Measurements from ENCODE around the gene AUTS2.

The AUTS2 gene

GRCh38 chr7:69934144-69934903 is 336.0 kb downstream of the AUTS2 start:
- no peak for DNase-seq (ENCODE audit: low read depth in 2 of 2)

- no peak for DNase-seq (ENCODE audit: low read depth in 2 of 2)
Measured at GRCh38 chr7:69935107-69935506, 336.8 kb downstream of the AUTS2 start.

- DNase-seq (ENCODE audit: low read depth in 2 of 2): no peak
Measured at GRCh38 chr7:69937097-69937496, 338.8 kb downstream of the AUTS2 start.

- DNase-seq (ENCODE audit: low read depth in 2 of 2): no peak
Measured at GRCh38 chr7:69939317-69939716, 341.0 kb downstream of the AUTS2 start.

GRCh38 chr7:69941077-69941651 is 342.9 kb downstream of the AUTS2 start:
- DNase-seq (ENCODE audit: low read depth in 2 of 2): no peak

GRCh38 chr7:69942573-69942972 is 344.3 kb downstream of the AUTS2 start:
- no peak for DNase-seq (ENCODE audit: low read depth in 2 of 2)

GRCh38 chr7:69946901-69947300 is 348.6 kb downstream of the AUTS2 start:
- DNase-seq (ENCODE audit: low read depth in 2 of 2): no peak

- DNase-seq (ENCODE audit: low read depth in 2 of 2): no peak
Measured at GRCh38 chr7:69947998-69948397, 349.7 kb downstream of the AUTS2 start.

GRCh38 chr7:69949122-69949521 is 350.8 kb downstream of the AUTS2 start:
- DNase-seq (ENCODE audit: low read depth in 2 of 2): no peak

- DNase-seq (ENCODE audit: low read depth in 2 of 2): no peak
Measured at GRCh38 chr7:69951458-69951857, 353.2 kb downstream of the AUTS2 start.

GRCh38 chr7:69953136-69954067 is 355.1 kb downstream of the AUTS2 start:
- DNase-seq (ENCODE audit: low read depth in 2 of 2): no peak

- no peak for DNase-seq (ENCODE audit: low read depth in 2 of 2)
Measured at GRCh38 chr7:69956541-69956940, 358.3 kb downstream of the AUTS2 start.

GRCh38 chr7:69957661-69958060 is 359.4 kb downstream of the AUTS2 start:
- DNase-seq (ENCODE audit: low read depth in 2 of 2): no peak

- DNase-seq (ENCODE audit: low read depth in 2 of 2): no peak
Measured at GRCh38 chr7:69959789-69960499, 361.7 kb downstream of the AUTS2 start.

- no peak for DNase-seq (ENCODE audit: low read depth in 2 of 2)
Measured at GRCh38 chr7:69961436-69961835, 363.2 kb downstream of the AUTS2 start.

GRCh38 chr7:69962186-69963065 is 364.2 kb downstream of the AUTS2 start:
- DNase-seq (ENCODE audit: low read depth in 2 of 2): no peak

- DNase-seq (ENCODE audit: low read depth in 2 of 2): no peak
Measured at GRCh38 chr7:69963393-69963792, 365.1 kb downstream of the AUTS2 start.

- DNase-seq (ENCODE audit: low read depth in 2 of 2): no peak
Measured at GRCh38 chr7:69966766-69967591, 368.7 kb downstream of the AUTS2 start.

GRCh38 chr7:69967689-69968450 is 369.6 kb downstream of the AUTS2 start:
- no peak for DNase-seq (ENCODE audit: low read depth in 2 of 2)
